PFSK-1 (cell line): ENCODE results near the gene CLEC4F.

Source experiments
- FOXP2 ChIP-seq: optimal IDR thresholded peaks from 2 replicates; pipeline ENCODE3; 2011; ENCODE audit warnings: borderline replicate concordance, control low read depth, inconsistent platforms; ENCODE audit not compliant: insufficient read depth; ENCODE audit errors: extremely low read length, extremely low read depth
- POLR2AphosphoS5 ChIP-seq: IDR thresholded peaks from 2 replicates; pipeline ENCODE4 v1.6.1; 2012; ENCODE audit warnings: low read depth, mild to moderate bottlenecking, control low read depth, low read length, moderate library complexity
- REST ChIP-seq, 2 experiments: IDR thresholded peaks; 2 replicates each; pipeline versions ENCODE4 v1.6.1 to v1.8.0; 2011 to 2012; ENCODE audit warnings: low read depth in 2 of 2, low read length in 2 of 2, control low read depth in 1 of 2, inconsistent platforms in 1 of 2, mild to moderate bottlenecking in 1 of 2, moderate library complexity in 1 of 2; ENCODE audit not compliant: insufficient read depth in 1 of 2
- SIN3A ChIP-seq: IDR thresholded peaks from 2 replicates; pipeline ENCODE4 v1.6.1; 2012; ENCODE audit warnings: mild to moderate bottlenecking, low read length, moderate library complexity, borderline replicate concordance; ENCODE audit not compliant: insufficient read depth
- TAF1 ChIP-seq: IDR thresholded peaks from 2 replicates; pipeline ENCODE4 v1.6.1; 2012; ENCODE audit warnings: low read length, control low read depth, borderline replicate concordance; ENCODE audit not compliant: insufficient read depth

CLEC4F gene

DNA sequence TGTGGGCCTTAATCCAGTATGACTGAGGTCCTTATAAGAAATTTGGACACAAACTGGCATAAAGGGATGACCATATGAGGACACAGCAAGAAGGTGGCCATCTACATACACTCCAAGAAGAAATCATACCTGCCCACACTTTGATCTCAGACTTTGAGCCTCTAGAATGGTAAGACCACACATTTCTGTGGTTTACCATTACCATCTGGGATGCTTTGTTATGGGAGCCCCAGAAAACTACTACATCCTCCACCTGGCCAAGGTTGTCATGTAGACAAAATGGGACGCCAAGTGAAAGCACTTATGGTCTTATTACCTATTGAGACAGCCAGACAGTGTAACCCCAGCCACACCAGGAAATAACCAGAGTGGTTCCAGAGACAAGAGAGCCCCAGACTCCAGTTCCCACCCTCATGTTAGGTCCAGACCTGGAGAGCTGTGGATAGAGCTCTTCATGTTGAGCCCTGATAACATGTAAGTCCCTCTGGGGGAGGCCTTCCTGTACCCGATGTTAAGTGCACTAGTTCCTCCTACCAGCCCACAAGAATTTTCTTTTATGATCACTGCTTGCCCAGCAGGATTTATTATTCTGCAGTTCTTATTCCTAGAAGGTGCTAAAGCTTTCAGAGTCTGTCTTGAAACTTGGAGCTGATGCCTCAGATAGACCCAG lies 47.8 kb downstream of the CLEC4F start:
- TF ChIP-seq POLR2AphosphoS5 (no peak), SIN3A (no peak), FOXP2 (no peak), TAF1 (no peak), REST (IDR thresholded peaks at IDR 0.05; ENCODE audit: insufficient read depth in 1 of 2, low read depth in 2 of 2, low read length in 2 of 2) (no peak)

DNA sequence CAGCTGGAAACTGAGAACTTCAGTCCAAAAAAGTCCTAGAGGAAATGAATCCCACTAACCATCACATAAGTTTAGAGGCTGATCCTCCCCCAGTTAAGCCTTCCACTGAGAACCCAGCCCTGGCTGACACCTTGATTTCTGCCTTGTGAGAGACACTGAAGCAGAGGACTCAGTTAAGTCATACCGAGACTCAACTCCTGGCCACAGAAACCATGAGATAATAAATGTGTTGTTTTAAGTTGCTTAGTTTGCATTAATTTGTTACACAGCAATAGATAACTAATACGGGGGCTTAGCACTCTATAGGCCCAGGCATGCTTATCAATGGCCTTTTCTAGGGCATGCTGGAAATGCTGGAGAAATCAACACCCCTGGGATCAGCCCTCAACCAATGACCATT lies 49.0 kb downstream of the CLEC4F start:
- TF ChIP-seq POLR2AphosphoS5 (no peak), SIN3A (no peak), TAF1 (no peak), FOXP2 (no peak), REST (IDR thresholded peaks at IDR 0.05; ENCODE audit: insufficient read depth in 1 of 2, low read depth in 2 of 2, low read length in 2 of 2) (no peak)

GRCh38 chr2:70769450-70769849 lies 50.9 kb downstream of the CLEC4F start:
- no peak for TF ChIP-seq TAF1
- TF ChIP-seq FOXP2: no peak
- no peak for TF ChIP-seq POLR2AphosphoS5
- TF ChIP-seq SIN3A: no peak
- TF ChIP-seq REST (IDR thresholded peaks at IDR 0.05; ENCODE audit: insufficient read depth in 1 of 2, low read depth in 2 of 2, low read length in 2 of 2): no peak

DNA sequence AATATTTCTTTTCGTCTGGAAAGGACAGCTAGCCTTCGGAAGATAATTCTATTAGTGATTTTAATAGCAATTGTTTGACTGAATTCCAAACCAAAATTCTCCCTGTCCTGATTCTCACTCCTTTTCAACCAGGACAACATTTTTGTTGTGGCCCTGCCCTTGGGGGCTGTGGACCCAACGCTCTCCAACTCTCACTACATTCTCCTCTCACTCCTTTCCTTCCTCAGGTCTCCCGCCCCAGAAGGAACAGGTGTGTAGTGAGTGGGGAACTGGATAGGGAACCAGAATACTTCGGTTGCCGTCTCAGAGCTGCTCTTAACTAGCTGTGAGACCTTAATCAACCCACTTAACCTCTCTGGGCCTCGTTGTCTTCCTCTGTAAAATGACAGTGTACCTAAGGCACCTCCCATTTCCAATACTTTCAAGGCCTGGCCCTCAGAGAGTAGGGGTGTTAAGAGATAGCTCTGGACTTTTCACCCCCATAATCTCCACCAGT lies 51.8 kb downstream of the CLEC4F start:
- TF ChIP-seq POLR2AphosphoS5 (no peak), FOXP2 (no peak), TAF1 (no peak), REST (IDR thresholded peaks at IDR 0.05; ENCODE audit: insufficient read depth in 1 of 2, low read depth in 2 of 2, low read length in 2 of 2) (no peak), SIN3A (no peak)
